Heart left ventricle (tissue), 16 donors: ENCODE results near the gene PSMC4. TPM values are rescaled to one million over a fixed set of nuclear protein-coding genes. Genes with fewer than 3 reads are reported as not detected.

ENCODE experiments used
- ATAC-seq, 4 donors: fragments of 200-7000 bp; cut with Tn5 transposase; one replicate each; pipeline ENCODE4 v1.9.1; 2020 to 2022; ENCODE audit warnings: moderate library complexity in 4 of 4, mild to moderate bottlenecking in 3 of 4, moderate number of reproducible peaks in 1 of 4
- DNase-seq, 5 donors: peaks; one replicate each; pipeline ENCODE4 v3.0.0-alpha.2; 2020
- H3K27ac ChIP-seq, 12 donors: fragments of 200-600 bp; sonication (generic) in 4 of 12; one replicate each; pipeline versions ENCODE4 v1.5.0 to v1.8.0; 2016 to 2022; ENCODE audit warnings: mild to moderate bottlenecking in 2 of 12
- H3K27me3 ChIP-seq, 9 donors: fragments of 200-600 bp; sonication (generic) in 2 of 9; one replicate each; pipeline versions ENCODE4 v1.5.1 to v1.8.0; 2016 to 2022; ENCODE audit warnings: mild to moderate bottlenecking in 3 of 9
- H3K36me3 ChIP-seq, 9 donors: fragments of 200-600 bp; sonication (generic) in 2 of 9; one replicate each; pipeline versions ENCODE4 v1.5.0 to v1.8.0; 2018 to 2022; ENCODE audit warnings: mild to moderate bottlenecking in 2 of 9
- H3K4me1 ChIP-seq, 12 donors: fragments of 200-600 bp; sonication (generic) in 4 of 12; one replicate each; pipeline versions ENCODE4 v1.5.0 to v1.8.0; 2016 to 2022; ENCODE audit warnings: mild to moderate bottlenecking in 3 of 12
- H3K4me3 ChIP-seq, 12 donors: fragments of 200-600 bp; sonication (generic) in 4 of 12; one replicate each; pipeline versions ENCODE4 v1.5.0 to v1.8.0; 2017 to 2022; ENCODE audit warnings: mild to moderate bottlenecking in 9 of 12, moderate library complexity in 4 of 12
- H3K9me3 ChIP-seq, 12 donors: fragments of 200-600 bp; sonication (generic) in 4 of 12; one replicate each; pipeline versions ENCODE4 v1.5.0 to v1.8.0; 2016 to 2022; ENCODE audit warnings: mild to moderate bottlenecking in 1 of 12
- CTCF ChIP-seq, 12 donors: fragments of 200-600 bp; sonication (generic) in 4 of 12; IDR thresholded peaks; one replicate each; pipeline versions ENCODE4 v1.5.0 to v1.8.0; 2018 to 2022; ENCODE audit warnings: antibody characterized with exemption in 12 of 12, mild to moderate bottlenecking in 5 of 12
- POLR2A ChIP-seq, 2 donors: fragments of 450-650 bp; IDR thresholded peaks; one replicate each; pipeline ENCODE4 v1.6.1; 2017; ENCODE audit warnings: antibody characterized with exemption in 2 of 2, mild to moderate bottlenecking in 2 of 2, moderate library complexity in 2 of 2
- WGBS, 4 donors: extraction: QIAGEN DNeasy Blood & Tissue Kit in 2 of 4; methylation state at CpG; one replicate each; pipeline versions ENCODE4 v1.1.5 to v1.1.7; 2013 to 2018; 5-methylcytosine and 5-hydroxymethylcytosine counted together
- intact Hi-C, 10 donors: fragments of 100-400 bp; cut with DNase I; formaldehyde crosslinking; loops; one replicate each; pipeline versions ENCODE4 v1.11.1 to v1.14.2; 2022
- polyA plus RNA-seq, 2 donors: library from polyadenylated mRNA; stranded (reverse); fragments of 200-250 nt; gene quantifications; one replicate each; pipeline ENCODE4 v1.2.3, GENCODE V29; 2013
- total RNA-seq, 9 donors: library from RNA; depleted of rRNA in 2 of 9; stranded (reverse); fragments of >200 nt in 2 of 9; fragmentation: NEBNext Ultra II Directional in 3 of 9; extraction: Animal tissue kit (Norgen Biotek cat#: 25700) in 3 of 9; gene quantifications; one replicate each; pipeline versions ENCODE4 v1.1.0 to v1.2.4, GENCODE V29; 2016 to 2023
- donor health status: ischemic (EF 13 %, LVEDD 7.1; RV severe dilation, severe dysfunction).
- donor health status: healthy with polysubstance abuse.
- donor health status: DM: no; HTN: yes; CAD: no.
- donor health status: DM: no; HTN: no; CAD: no.
- donor health status: ischemic (EF 25% LVEDD 6.9; RV normal size, moderate dysfunction).
- donor health status: ischemic (EF 25% LVEDD 5.7; RV mildly dilated, moderate dysfunction).
- donor health status: healthy.
- donor health status: DM: yes; HTN: yes; CAD: no.
- donor health status: ischemic (EF 35%, LVEDD 5.7; RV mildly dilated, moderate dysfunction).
- donor health status: nonischemic (EF 11% LVEDD 7.7; RV severe dilation, severe dysfunction).
- donor health status: DM: yes; HTN: yes; CAD: no.
- donor health status: PGD.
- donor health status: ischemic (EF 29% LVEDD 5.4; RV normal size, mild dysfunction).
- donor health status: nonischemic (EF 23%, LVEDD 6.1; RV moderate dilation, normal function).

Gene PSMC4
- total and polyA plus RNA-seq, 11 donors = 58.5 to 120 (median 78.6) TPM

DNA sequence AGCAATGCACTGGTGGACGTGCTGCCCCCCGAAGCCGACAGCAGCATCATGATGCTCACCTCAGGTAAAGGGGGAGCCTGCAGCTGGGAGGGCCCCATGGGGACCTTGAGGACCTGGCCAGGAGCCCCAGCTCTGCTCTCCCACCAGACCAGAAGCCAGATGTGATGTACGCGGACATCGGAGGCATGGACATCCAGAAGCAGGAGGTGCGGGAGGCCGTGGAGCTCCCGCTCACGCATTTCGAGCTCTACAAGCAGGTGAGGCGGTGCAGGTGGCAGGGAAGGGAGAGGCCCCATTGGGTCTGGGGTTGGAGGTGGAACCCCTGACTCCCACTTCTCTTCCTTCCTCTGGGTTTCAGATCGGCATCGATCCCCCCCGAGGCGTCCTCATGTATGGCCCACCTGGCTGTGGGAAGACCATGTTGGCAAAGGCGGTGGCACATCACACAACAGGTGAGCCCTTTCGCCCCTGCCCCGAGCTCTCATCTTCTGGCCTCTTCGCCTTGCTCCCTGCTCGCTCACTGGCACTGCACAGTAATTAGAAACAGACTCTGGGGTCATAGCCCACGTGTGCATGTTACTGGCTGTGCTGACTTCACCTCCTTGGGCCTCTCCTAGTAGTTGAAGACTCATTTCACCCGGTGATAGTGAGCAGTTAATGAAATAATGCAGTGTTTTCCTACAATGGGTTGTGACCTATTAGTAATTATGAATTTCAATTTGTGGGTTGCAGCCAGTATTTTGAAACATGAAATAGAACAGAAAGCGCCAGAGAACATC, 3.6 kb downstream of the PSMC4 start:
- peaks cover 0 to 76% (median 73%) of the 10 kb centered on the region in 9 donors for H3K36me3 ChIP-seq
- no peak for ATAC-seq
- H3K4me1 ChIP-seq = peaks cover 0 to 26% (median 12%) of the 10 kb centered on the region in 12 donors
- WGBS, 4 donors = 90 to 96% (median 95%) methylated on average over 19 to 24 of the region's 24 CpGs
- no peaks in the 10 kb centered on the region for H3K27me3 ChIP-seq
- no peaks in the 10 kb centered on the region for H3K9me3 ChIP-seq
- TF ChIP-seq CTCF (IDR thresholded peaks at IDR 0.05) (no peak), POLR2A (IDR thresholded peaks at IDR 0.05) (no peak)
- H3K27ac ChIP-seq = no peak overlapping the region
- no peak for DNase-seq
- no peak overlapping the region for H3K4me3 ChIP-seq
- intact Hi-C loops = loop anchor here in 3 of 10 donors (5.0 to 10.0 kb wide), 3 partner anchors 127 to 180 kb away; partner anchors contain the start of gene FBL (in 2 of the 3)

- TF ChIP-seq CTCF (IDR thresholded peaks at IDR 0.05) (no peak), POLR2A (IDR thresholded peaks at IDR 0.05) (no peak)
- Histone ChIP-seq H3K36me3 (peaks cover 0 to 59% (median 56%) of the 10 kb centered on the region in 9 donors), H3K27me3 (no peaks in the 10 kb centered on the region), H3K4me1 (peaks cover 0 to 6% (median 0%) of the 10 kb centered on the region in 12 donors), H3K4me3 (no peak overlapping the region), H3K27ac (no peak overlapping the region), H3K9me3 (peaks cover 0 to 48% (median 18%) of the 10 kb centered on the region in 12 donors)
- 98 to 100% (median 100%) methylated on average over 1 of the region's 1 CpG for WGBS, 4 donors
- ATAC-seq (no peak), DNase-seq (no peak)
- intact Hi-C loops = no loop called here
These were observed 11.9 kb downstream of the PSMC4 start for GRCh38 chr19:39982883-39983282.

GRCh38 chr19:39983695-39984300, 12.8 kb downstream of the PSMC4 start:
- H3K4me1 ChIP-seq = peaks cover 0 to 6% (median 0%) of the 10 kb centered on the region in 12 donors
- H3K4me3 ChIP-seq = no peak overlapping the region
- WGBS, 4 donors = 83 to 96% (median 91%) methylated on average over 5 of the region's 5 CpGs
- ATAC-seq = no peak
- peaks cover 0 to 53% (median 18%) of the 10 kb centered on the region in 12 donors for H3K9me3 ChIP-seq
- intact Hi-C loops = no loop called here
- no peaks in the 10 kb centered on the region for H3K27me3 ChIP-seq
- no peak overlapping the region for H3K27ac ChIP-seq
- no peak for DNase-seq
- no peak for TF ChIP-seq POLR2A (IDR thresholded peaks at IDR 0.05)
- TF ChIP-seq CTCF (IDR thresholded peaks at IDR 0.05) = no peak
- H3K36me3 ChIP-seq = peaks cover 0 to 50% (median 47%) of the 10 kb centered on the region in 9 donors

GRCh38 chr19:39986643-39987042, 15.7 kb downstream of the PSMC4 start:
- DNase-seq = no peak
- no peak for ATAC-seq

More at GRCh38 chr19:39986643-39987042, 15.7 kb downstream of the PSMC4 start:
- Histone ChIP-seq H3K4me1 (peaks cover 0 to 6% (median 0%) of the 10 kb centered on the region in 12 donors), H3K27me3 (no peaks in the 10 kb centered on the region), H3K27ac (no peak overlapping the region), H3K36me3 (peaks cover 0 to 22% (median 18%) of the 10 kb centered on the region in 9 donors), H3K4me3 (no peak overlapping the region), H3K9me3 (peaks cover 0 to 53% (median 18%) of the 10 kb centered on the region in 12 donors)
- TF ChIP-seq CTCF (IDR thresholded peaks at IDR 0.05) (no peak), POLR2A (IDR thresholded peaks at IDR 0.05) (no peak)
- intact Hi-C loops = no loop called here
